ENCODE data around the gene SNAPC1.

The SNAPC1 gene

GRCh38 chr14:61837336-61838229 is 75.4 kb downstream of the SNAPC1 start:
- Histone ChIP-seq H3K36me3 (replicated peaks) (no peaks in the 10 kb centered on the region), H3K27me3 (replicated peaks) (no peaks in the 10 kb centered on the region), H3K4me3 (ENCODE audit: low read depth, low read length) (no peak overlapping the region), H3K27ac (peak overlapping the region; percentile 84)
- TF ChIP-seq, protein P1, sequence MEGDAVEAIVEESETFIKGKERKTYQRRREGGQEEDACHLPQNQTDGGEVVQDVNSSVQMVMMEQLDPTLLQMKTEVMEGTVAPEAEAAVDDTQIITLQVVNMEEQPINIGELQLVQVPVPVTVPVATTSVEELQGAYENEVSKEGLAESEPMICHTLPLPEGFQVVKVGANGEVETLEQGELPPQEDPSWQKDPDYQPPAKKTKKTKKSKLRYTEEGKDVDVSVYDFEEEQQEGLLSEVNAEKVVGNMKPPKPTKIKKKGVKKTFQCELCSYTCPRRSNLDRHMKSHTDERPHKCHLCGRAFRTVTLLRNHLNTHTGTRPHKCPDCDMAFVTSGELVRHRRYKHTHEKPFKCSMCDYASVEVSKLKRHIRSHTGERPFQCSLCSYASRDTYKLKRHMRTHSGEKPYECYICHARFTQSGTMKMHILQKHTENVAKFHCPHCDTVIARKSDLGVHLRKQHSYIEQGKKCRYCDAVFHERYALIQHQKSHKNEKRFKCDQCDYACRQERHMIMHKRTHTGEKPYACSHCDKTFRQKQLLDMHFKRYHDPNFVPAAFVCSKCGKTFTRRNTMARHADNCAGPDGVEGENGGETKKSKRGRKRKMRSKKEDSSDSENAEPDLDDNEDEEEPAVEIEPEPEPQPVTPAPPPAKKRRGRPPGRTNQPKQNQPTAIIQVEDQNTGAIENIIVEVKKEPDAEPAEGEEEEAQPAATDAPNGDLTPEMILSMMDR (IDR thresholded peaks at IDR 0.05; ENCODE audit: low read depth, low read length, missing control alignments) = peak; percentile 94
- peak; percentile 81 for DNase-seq
- in situ Hi-C loops (cut with HindIII; ENCODE audit: low pct_ligation_motif_present, low sequenced_read_pairs) = loop anchor here (10.0 kb wide), 1 partner anchor 373 kb away; no protein-coding TSS in a partner anchor

DNA sequence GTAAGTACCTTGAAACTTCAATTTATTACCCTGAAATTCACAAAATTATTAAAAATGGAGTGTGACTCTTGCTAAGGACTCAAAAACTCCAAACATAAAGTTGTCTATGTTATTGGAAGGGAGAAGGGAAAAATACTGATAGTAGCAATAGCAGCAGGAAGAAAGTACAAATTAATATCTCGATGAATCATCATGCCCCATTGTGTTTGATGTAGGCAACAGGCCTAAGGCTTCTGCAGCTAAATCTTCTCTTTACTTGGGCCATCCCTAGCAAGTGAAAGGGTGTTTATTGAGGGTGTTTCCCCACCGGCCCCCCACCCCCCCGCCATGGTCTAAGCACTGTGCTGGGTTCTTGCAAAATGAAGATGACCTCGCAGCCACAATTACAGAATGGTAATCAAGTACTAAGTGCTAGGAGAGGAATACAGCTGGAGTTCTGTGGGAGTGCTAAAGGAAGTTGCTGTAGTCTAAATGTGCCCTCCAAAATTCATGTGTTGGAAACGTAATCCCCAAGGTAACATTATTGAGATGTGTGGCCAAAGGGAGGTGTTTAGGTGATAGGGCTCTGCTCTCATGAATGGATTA is 76.5 kb downstream of the SNAPC1 start:
- TF ChIP-seq, protein P1 (IDR thresholded peaks at IDR 0.05; ENCODE audit: low read depth, low read length, missing control alignments) = no peak
- no peaks in the 10 kb centered on the region for H3K27me3 ChIP-seq (replicated peaks)
- in situ Hi-C loops (cut with HindIII; ENCODE audit: low pct_ligation_motif_present, low sequenced_read_pairs) = loop anchor here (10.0 kb wide), 1 partner anchor 374 kb away; no protein-coding TSS in a partner anchor
- H3K4me3 ChIP-seq (ENCODE audit: low read depth, low read length) = no peak overlapping the region
- peak overlapping the region; percentile 84 for H3K27ac ChIP-seq
- no peak for DNase-seq
- no peaks in the 10 kb centered on the region for H3K36me3 ChIP-seq (replicated peaks)

GRCh38 chr14:61839507-61839906 is 77.3 kb downstream of the SNAPC1 start:
- no peaks in the 10 kb centered on the region for H3K36me3 ChIP-seq (replicated peaks)
- in situ Hi-C loops (cut with HindIII; ENCODE audit: low pct_ligation_motif_present, low sequenced_read_pairs) = loop anchor here (10.0 kb wide), 1 partner anchor 375 kb away; no protein-coding TSS in a partner anchor
- H3K27me3 ChIP-seq (replicated peaks) = no peaks in the 10 kb centered on the region
- TF ChIP-seq, protein P1 (IDR thresholded peaks at IDR 0.05; ENCODE audit: low read depth, low read length, missing control alignments) = no peak
- peak; percentile 80 for DNase-seq
- H3K4me3 ChIP-seq (ENCODE audit: low read depth, low read length) = no peak overlapping the region
- H3K27ac ChIP-seq = peak overlapping the region; percentile 84

- TF ChIP-seq, protein P1 (IDR thresholded peaks at IDR 0.05; ENCODE audit: low read depth, low read length, missing control alignments) = no peak
- Histone ChIP-seq H3K36me3 (replicated peaks) (no peaks in the 10 kb centered on the region), H3K4me3 (ENCODE audit: low read depth, low read length) (no peak overlapping the region), H3K27ac (no peak overlapping the region), H3K27me3 (replicated peaks) (no peaks in the 10 kb centered on the region)
- in situ Hi-C loops (cut with HindIII; ENCODE audit: low pct_ligation_motif_present, low sequenced_read_pairs) = no loop called here
- peak; percentile 30 for DNase-seq
Observed at GRCh38 chr14:61841145-61841544, 78.9 kb downstream of the SNAPC1 start.
